Muscle of leg (tissue), 11 donors: Measurements from ENCODE around the gene SMARCA4. TPM values are rescaled to one million over a fixed set of nuclear protein-coding genes. Genes with fewer than 3 reads are reported as not detected.
"Not testable (repeated sequence)": the region's sequence is repeated elsewhere in the genome, so short reads cannot be mapped to it uniquely, and the experiment has no call there.

Experiments
- DNase-seq: peaks from one replicate; pipeline ENCODE4 v3.0.0; 2013
- H3K27ac ChIP-seq: one replicate; pipeline ENCODE4 v1.5.1; 2013; ENCODE audit warnings: mild to moderate bottlenecking, low read length, control low read depth
- H3K27me3 ChIP-seq: one replicate; pipeline ENCODE4 v1.6.1; 2013; ENCODE audit warnings: low read length; ENCODE audit not compliant: control insufficient read depth, insufficient read depth
- H3K36me3 ChIP-seq: one replicate; pipeline ENCODE4 v1.6.1; 2013; ENCODE audit warnings: low read length; ENCODE audit not compliant: control insufficient read depth, insufficient read depth
- H3K4me1 ChIP-seq: one replicate; pipeline ENCODE4 v1.6.1; 2013; ENCODE audit warnings: low read length; ENCODE audit not compliant: control insufficient read depth, insufficient read depth
- H3K4me3 ChIP-seq: one replicate; pipeline ENCODE4 v1.5.1; 2013; ENCODE audit warnings: low read length, control low read depth
- H3K9me3 ChIP-seq: replicated peaks from 2 replicates; pipeline ENCODE4 v1.6.1; 2013; ENCODE audit warnings: low read depth, low read length; ENCODE audit not compliant: control insufficient read depth
- WGBS: methylation state at CpG from one replicate; pipeline ENCODE4 v1.1.5; 2013; ENCODE audit warnings: missing lambda C conversion rate; ENCODE audit not compliant: insufficient coverage; 5-methylcytosine and 5-hydroxymethylcytosine counted together
- polyA plus RNA-seq, 8 donors: library from polyadenylated mRNA; unstranded; fragments of 120-200 nt; gene quantifications; one replicate each; pipeline versions ENCODE4 v1.2.1 to v1.2.3, GENCODE V29; 2013; ENCODE audit warnings: inconsistent platforms in 1 of 8, low replicate concordance in 1 of 8; ENCODE audit not compliant: insufficient read length in 8 of 8, insufficient read depth in 1 of 8
- total RNA-seq: library from RNA; stranded (reverse); fragments of 120-200 nt; gene quantifications from one replicate; pipeline ENCODE4 v1.2.4, GENCODE V29; 2013

The SMARCA4 gene
- total and polyA plus RNA-seq, 9 donors = 60.2 to 121 (median 101) TPM

DNA sequence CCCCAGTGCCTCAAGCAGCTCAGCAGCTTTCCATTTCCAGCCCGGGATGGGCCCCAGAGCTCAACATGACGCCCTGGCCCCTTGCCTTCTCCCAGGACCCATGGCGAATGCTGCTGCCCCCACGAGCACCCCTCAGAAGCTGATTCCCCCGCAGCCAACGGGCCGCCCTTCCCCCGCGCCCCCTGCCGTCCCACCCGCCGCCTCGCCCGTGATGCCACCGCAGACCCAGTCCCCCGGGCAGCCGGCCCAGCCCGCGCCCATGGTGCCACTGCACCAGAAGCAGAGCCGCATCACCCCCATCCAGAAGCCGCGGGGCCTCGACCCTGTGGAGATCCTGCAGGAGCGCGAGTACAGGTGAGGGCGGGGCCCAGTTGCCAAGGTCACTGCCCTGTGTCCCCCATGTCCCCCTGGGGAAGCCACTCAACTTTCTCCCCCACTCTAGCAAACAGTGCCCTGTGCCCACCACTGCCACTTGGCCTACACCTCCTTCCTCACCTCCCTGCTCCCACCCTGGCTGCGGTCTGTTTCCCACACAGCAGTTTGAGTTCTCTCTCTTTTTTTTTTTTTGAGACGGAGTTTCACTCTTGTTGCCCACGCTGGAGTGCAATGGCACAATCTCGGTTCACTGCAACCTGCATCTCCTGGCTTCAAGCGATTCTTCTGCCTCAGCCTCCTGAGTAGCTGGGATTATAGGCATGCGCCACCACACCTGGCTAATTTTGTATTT, 26.9 kb downstream of the SMARCA4 start:
- H3K27me3 ChIP-seq = no peaks in the 10 kb centered on the region
- H3K36me3 ChIP-seq = peaks cover 78% of the 10 kb centered on the region
- 93% methylated on average over 27 of the region's 32 CpGs for WGBS
- H3K9me3 ChIP-seq = no peaks in the 10 kb centered on the region
- no peak overlapping the region for H3K4me3 ChIP-seq
- no peaks in the 10 kb centered on the region for H3K4me1 ChIP-seq
- DNase-seq = no peak
- H3K27ac ChIP-seq = no peak overlapping the region

DNA sequence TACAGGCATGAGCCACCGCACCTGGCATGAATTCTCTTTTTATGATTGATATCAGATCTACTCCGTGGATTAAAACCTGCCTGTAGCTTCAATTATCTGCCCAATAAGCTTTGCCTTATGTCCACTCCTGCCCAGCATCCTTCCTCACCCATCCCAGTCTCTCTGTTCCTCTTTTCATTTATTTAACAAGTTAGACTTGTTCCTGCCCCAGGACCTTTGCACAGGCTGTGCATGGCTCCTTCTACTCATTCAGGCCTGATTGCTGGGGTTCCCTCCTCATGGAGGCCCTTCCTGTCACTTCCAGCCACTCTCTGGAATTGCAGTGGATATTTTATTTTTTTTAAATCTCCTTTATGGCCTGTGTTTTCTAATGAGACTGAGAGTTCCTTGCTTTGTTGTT, 27.6 kb downstream of the SMARCA4 start:
- Histone ChIP-seq H3K36me3 (peaks cover 81% of the 10 kb centered on the region), H3K4me3 (no peak overlapping the region), H3K9me3 (no peaks in the 10 kb centered on the region), H3K4me1 (no peaks in the 10 kb centered on the region), H3K27ac (no peak overlapping the region), H3K27me3 (no peaks in the 10 kb centered on the region)
- 88% methylated on average over 2 of the region's 2 CpGs for WGBS
- DNase-seq = no peak

DNA sequence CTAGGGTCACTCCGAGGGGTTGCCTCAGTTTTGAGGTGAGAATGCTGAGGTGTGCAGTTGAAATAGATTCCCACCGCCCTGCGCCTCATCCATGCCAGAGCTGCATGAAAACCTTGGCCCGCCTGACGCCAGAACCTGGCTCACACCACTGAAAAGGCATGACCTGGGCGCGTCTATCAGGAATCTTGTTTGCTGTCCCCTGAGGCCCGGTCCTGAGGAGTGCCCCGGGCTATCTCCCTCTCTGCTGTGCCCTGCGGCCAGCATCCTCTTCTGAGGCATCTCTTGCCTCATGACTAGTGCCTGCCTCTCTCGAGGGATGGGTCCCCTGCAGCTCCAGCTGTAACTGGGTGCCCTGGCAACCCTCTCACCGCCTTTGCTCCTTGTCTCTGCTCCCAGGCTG, 28.1 kb downstream of the SMARCA4 start:
- Histone ChIP-seq H3K9me3 (no peaks in the 10 kb centered on the region), H3K27me3 (no peaks in the 10 kb centered on the region), H3K4me1 (no peaks in the 10 kb centered on the region), H3K4me3 (no peak overlapping the region), H3K36me3 (peaks cover 81% of the 10 kb centered on the region), H3K27ac (no peak overlapping the region)
- DNase-seq = no peak
- WGBS = 94% methylated on average over 11 of the region's 12 CpGs

DNA sequence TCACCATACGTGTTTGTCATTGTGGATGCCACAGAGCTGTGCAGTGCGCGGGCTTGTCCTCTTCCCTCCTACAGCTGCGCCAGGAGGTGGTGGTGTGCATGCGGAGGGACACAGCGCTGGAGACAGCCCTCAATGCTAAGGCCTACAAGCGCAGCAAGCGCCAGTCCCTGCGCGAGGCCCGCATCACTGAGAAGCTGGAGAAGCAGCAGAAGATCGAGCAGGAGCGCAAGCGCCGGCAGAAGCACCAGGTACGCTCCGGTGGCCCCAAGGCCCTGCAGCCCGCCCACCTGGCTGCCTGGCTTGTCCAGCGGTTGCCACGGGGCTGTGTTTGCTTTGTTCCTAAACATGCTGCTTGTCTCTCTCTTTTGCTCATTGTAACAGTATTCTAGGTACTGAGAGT, 30.2 kb downstream of the SMARCA4 start:
- DNase-seq = no peak
- Histone ChIP-seq H3K4me1 (no peaks in the 10 kb centered on the region), H3K9me3 (no peaks in the 10 kb centered on the region), H3K27me3 (no peaks in the 10 kb centered on the region), H3K36me3 (peaks cover 78% of the 10 kb centered on the region), H3K4me3 (no peak overlapping the region), H3K27ac (no peak overlapping the region)
- 95% methylated on average over 15 of the region's 20 CpGs for WGBS

DNA sequence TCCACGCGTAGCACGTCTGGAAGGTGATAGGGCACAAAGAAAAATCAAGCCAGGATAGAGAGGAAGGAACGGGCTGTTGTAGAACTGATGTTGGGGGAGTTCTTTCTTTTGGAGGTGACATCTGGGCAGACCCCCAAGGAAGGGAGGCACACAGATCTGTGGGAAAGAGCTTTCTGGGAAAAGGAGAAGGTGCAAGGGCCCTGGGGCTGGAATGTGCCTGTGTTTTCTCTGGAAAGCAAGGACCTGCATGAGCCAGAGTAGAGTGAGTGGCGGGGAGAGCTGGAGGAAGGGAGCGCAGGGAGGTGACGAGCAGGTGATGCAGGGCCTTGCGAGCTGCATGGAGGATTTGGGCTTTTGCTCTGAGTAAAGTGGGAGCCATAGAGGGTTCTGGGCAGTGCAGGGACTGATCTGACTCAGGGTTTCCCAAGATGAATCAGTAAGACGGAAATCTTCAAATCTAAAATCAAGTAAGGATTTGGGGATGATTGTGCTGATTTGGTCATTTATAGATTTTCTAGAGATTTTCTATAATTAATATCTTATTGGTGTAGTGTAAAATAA, 30.8 kb downstream of the SMARCA4 start:
- Histone ChIP-seq H3K27ac (no peak overlapping the region), H3K9me3 (no peaks in the 10 kb centered on the region), H3K27me3 (no peaks in the 10 kb centered on the region), H3K4me1 (no peaks in the 10 kb centered on the region), H3K36me3 (peaks cover 78% of the 10 kb centered on the region), H3K4me3 (no peak overlapping the region)
- WGBS = 97% methylated on average over 5 of the region's 9 CpGs
- DNase-seq = no peak

- no CpG with 5 or more reads among the region's 6 CpGs for WGBS
- not testable (repeated sequence) for H3K4me3 ChIP-seq, H3K9me3 ChIP-seq, H3K27me3 ChIP-seq, H3K27ac ChIP-seq, DNase-seq, H3K4me1 ChIP-seq
- peaks cover 78% of the 10 kb centered on the region for H3K36me3 ChIP-seq
These were observed 31.3 kb downstream of the SMARCA4 start for GRCh38 chr19:10992174-10992573.

- no peak for DNase-seq
- H3K4me3 ChIP-seq = no peak overlapping the region
- H3K9me3 ChIP-seq = no peaks in the 10 kb centered on the region
- 89% methylated on average over 19 of the region's 29 CpGs for WGBS
- no peak overlapping the region for H3K27ac ChIP-seq
- H3K27me3 ChIP-seq = no peaks in the 10 kb centered on the region
- peaks cover 79% of the 10 kb centered on the region for H3K36me3 ChIP-seq
- H3K4me1 ChIP-seq = no peaks in the 10 kb centered on the region
These were observed 35.2 kb downstream of the SMARCA4 start for GRCh38 chr19:10995926-10996600.

GRCh38 chr19:10998045-10998533, 37.3 kb downstream of the SMARCA4 start:
- no peak for DNase-seq
- no peak overlapping the region for H3K4me3 ChIP-seq
- no peaks in the 10 kb centered on the region for H3K9me3 ChIP-seq
- H3K4me1 ChIP-seq = no peaks in the 10 kb centered on the region
- H3K36me3 ChIP-seq = peaks cover 86% of the 10 kb centered on the region
- no peak overlapping the region for H3K27ac ChIP-seq
- WGBS = 100% methylated on average over 2 of the region's 6 CpGs
- H3K27me3 ChIP-seq = no peaks in the 10 kb centered on the region

- H3K27me3 ChIP-seq = no peaks in the 10 kb centered on the region
- H3K36me3 ChIP-seq = peaks cover 87% of the 10 kb centered on the region
- H3K4me1 ChIP-seq = no peaks in the 10 kb centered on the region
- no peak for DNase-seq
- WGBS = 100% methylated on average over 1 of the region's 7 CpGs
- H3K9me3 ChIP-seq = no peaks in the 10 kb centered on the region
- H3K4me3 ChIP-seq = no peak overlapping the region
- H3K27ac ChIP-seq = no peak overlapping the region
These were observed 37.8 kb downstream of the SMARCA4 start for GRCh38 chr19:10998666-10999065.

GRCh38 chr19:11005521-11005920, 44.7 kb downstream of the SMARCA4 start:
- Histone ChIP-seq H3K4me1 (no peaks in the 10 kb centered on the region), H3K36me3 (peaks cover 76% of the 10 kb centered on the region), H3K27me3 (no peaks in the 10 kb centered on the region), H3K9me3 (no peaks in the 10 kb centered on the region), H3K4me3 (no peak overlapping the region), H3K27ac (no peak overlapping the region)
- DNase-seq = no peak
- 65% methylated on average over 3 of the region's 5 CpGs for WGBS
